A673 (cell line): Measurements from ENCODE around the gene JPT1. TPM values are rescaled to one million over a fixed set of nuclear protein-coding genes. Genes with fewer than 3 reads are reported as not detected.

Experiments used
- BruUV-seq: library from RNA; stranded (reverse); fragments of 400-500 nt; replicated peaks from 2 replicates; lab custom pipeline; 2021; lab: Mats Ljungman, UMichigan
- CTCF ChIA-PET: fragments of 300-600 bp; sonication (Branson Sonifier 250); formaldehyde crosslinking; loops from one replicate; lab custom pipeline; 2022; ENCODE audit warnings: antibody characterized with exemption; lab: Charles Lee
- POLR2A ChIA-PET: fragments of 300-600 bp; sonication (Branson Sonifier 250); formaldehyde crosslinking; loops from one replicate; lab custom pipeline; 2022; ENCODE audit warnings: antibody characterized with exemption; ENCODE audit not compliant: low non-redundant PET; lab: Charles Lee
- DNase-seq: peaks from one replicate; pipeline ENCODE4 v3.0.0-alpha.2; 2015; ENCODE audit warnings: low spot score
- H3K27ac ChIP-seq: fragments of 200-600 bp; sonication (generic); 2 replicates; pipeline ENCODE4 v1.5.1; 2016; ENCODE audit warnings: mixed run types, low read depth, mild to moderate bottlenecking, mixed read lengths, antibody characterized with exemption, low read length; ENCODE audit not compliant: poor library complexity, severe bottlenecking
- H3K27me3 ChIP-seq: fragments of 200-600 bp; sonication (generic); replicated peaks from 2 replicates; pipeline ENCODE4 v1.6.1; 2017; ENCODE audit warnings: mixed run types, low read depth, mild to moderate bottlenecking, mixed read lengths, antibody characterized with exemption, low read length; ENCODE audit not compliant: insufficient read depth, poor library complexity
- H3K36me3 ChIP-seq: fragments of 200-600 bp; sonication (generic); 2 replicates; pipeline ENCODE4 v1.6.1; 2016; ENCODE audit warnings: mixed run types, mild to moderate bottlenecking, mixed read lengths, antibody characterized with exemption, low read length; ENCODE audit not compliant: insufficient read depth, poor library complexity, severe bottlenecking
- H3K4me1 ChIP-seq: fragments of 200-600 bp; sonication (generic); 2 replicates; pipeline ENCODE4 v1.6.1; 2017; ENCODE audit warnings: mixed run types, mild to moderate bottlenecking, mixed read lengths, antibody characterized with exemption, low read length; ENCODE audit not compliant: insufficient read depth, poor library complexity, severe bottlenecking
- H3K4me3 ChIP-seq: fragments of 200-600 bp; sonication (generic); 2 replicates; pipeline ENCODE4 v1.5.1; 2016; ENCODE audit warnings: low read depth, mixed run types, mild to moderate bottlenecking, mixed read lengths, low read length; ENCODE audit not compliant: poor library complexity, severe bottlenecking
- H3K9me3 ChIP-seq: fragments of 200-600 bp; sonication (generic); 2 replicates; pipeline ENCODE4 v1.6.1; 2016; ENCODE audit warnings: mixed run types, low read depth, mild to moderate bottlenecking, mixed read lengths, antibody characterized with exemption, low read length; ENCODE audit not compliant: poor library complexity, severe bottlenecking
- CTCF ChIP-seq: fragments of 300-800, 200-600 bp; sonication (generic); conservative IDR thresholded peaks from 2 replicates; pipeline ENCODE4 v1.5.1; 2017; ENCODE audit warnings: low read depth, mild to moderate bottlenecking, antibody characterized with exemption, low read length, moderate library complexity, mixed read lengths
- EZH2 ChIP-seq: fragments of 200-600 bp; sonication (generic); IDR thresholded peaks from 2 replicates; pipeline ENCODE4 v1.6.1; 2017; ENCODE audit warnings: borderline replicate concordance, low read depth, mild to moderate bottlenecking, mixed read lengths, antibody characterized with exemption, low read length; ENCODE audit not compliant: poor library complexity, severe bottlenecking
- intact Hi-C: fragments of 100-400 bp; cut with micrococcal nuclease; formaldehyde crosslinking; loops from one replicate; pipeline ENCODE4 v1.10.0; 2022; ENCODE audit not compliant: unreplicated experiment
- total RNA-seq: library from RNA; stranded (reverse); gene quantifications from 2 replicates; pipeline ENCODE4 v1.2.3, GENCODE V29; 2021

Gene JPT1
- total RNA-seq, 1 experiment from 2014 or later = 526 TPM

DNA sequence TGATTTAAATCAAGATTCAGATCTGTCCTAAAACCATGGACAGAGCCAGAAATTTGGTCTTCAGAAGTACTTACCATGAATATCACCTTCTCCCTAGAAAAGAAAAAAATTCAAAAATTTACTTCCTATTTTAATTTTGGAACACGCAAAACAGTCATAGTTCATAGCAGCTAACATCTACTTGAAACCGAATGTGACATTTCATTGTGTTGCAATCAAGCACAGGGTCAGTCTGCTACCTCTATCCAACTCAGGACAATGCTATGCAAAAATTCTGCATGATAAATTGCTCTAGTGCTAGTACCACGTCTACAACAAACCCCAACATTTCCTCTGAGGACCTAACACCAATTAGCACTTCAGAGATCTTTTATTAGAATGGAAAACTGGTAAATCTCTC, 7.7 kb downstream of the JPT1 start:
- no peaks in the 10 kb centered on the region for H3K27me3 ChIP-seq
- CTCF ChIA-PET = no interaction called here
- no peak overlapping the region for H3K27ac ChIP-seq
- H3K9me3 ChIP-seq = no peaks in the 10 kb centered on the region
- POLR2A ChIA-PET = no interaction called here
- H3K4me1 ChIP-seq = no peaks in the 10 kb centered on the region
- DNase-seq = no peak
- TF ChIP-seq CTCF (no peak), EZH2 (no peak)
- intact Hi-C loops = no loop called here
- no TSS peak for BruUV-seq
- H3K36me3 ChIP-seq = peaks cover 72% of the 10 kb centered on the region
- no peak overlapping the region for H3K4me3 ChIP-seq

DNA sequence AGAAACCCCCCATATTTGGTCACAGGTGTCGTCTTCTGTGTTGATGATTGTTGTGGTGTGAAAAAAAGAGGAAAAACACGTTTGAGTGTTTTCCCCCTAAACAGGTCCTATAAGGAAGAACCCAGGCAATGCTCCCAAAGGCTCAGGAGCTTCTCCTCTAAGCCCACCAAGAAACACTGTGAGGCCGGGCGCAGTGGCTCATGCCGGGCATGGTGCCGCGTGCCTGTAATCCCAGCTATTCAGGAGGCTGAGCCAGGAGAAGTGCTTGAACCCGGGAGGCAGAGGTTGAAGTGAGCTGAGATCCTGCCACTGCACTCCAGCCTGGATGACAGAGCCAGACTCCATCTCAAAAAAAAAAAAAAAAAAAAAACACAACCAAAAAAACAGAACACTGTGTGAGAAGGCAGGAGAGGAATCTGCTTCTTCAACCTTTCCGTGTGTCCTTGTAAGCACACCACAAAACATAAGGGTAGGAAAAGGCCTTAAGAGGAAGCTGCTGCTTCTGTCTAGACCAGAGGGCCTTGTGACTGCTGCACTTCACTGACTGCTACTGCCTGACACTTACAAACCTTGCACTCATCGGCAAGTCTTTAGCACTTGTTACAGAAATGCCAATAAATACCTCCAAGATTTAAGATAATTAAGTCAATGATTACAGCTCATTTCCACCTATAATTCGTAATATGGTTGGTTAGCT, 9.3 kb downstream of the JPT1 start:
- peaks cover 88% of the 10 kb centered on the region for H3K36me3 ChIP-seq
- BruUV-seq = TSS peak; percentile 0
- H3K4me3 ChIP-seq = no peak overlapping the region
- H3K27me3 ChIP-seq = no peaks in the 10 kb centered on the region
- no peak for DNase-seq
- TF ChIP-seq EZH2 (no peak), CTCF (no peak)
- POLR2A ChIA-PET = interaction anchor here (0.7 kb wide), 1 partner anchor 136 kb away, joined by 15 read pairs; no protein-coding TSS in a partner anchor
- no peaks in the 10 kb centered on the region for H3K4me1 ChIP-seq
- CTCF ChIA-PET = no interaction called here
- intact Hi-C loops = no loop called here
- H3K9me3 ChIP-seq = no peaks in the 10 kb centered on the region
- no peak overlapping the region for H3K27ac ChIP-seq

- no peak for TF ChIP-seq CTCF
- no peak for TF ChIP-seq EZH2
- Histone ChIP-seq H3K36me3 (peaks cover 94% of the 10 kb centered on the region), H3K27ac (no peak overlapping the region), H3K27me3 (no peaks in the 10 kb centered on the region), H3K4me1 (no peaks in the 10 kb centered on the region), H3K4me3 (no peak overlapping the region), H3K9me3 (no peaks in the 10 kb centered on the region)
- CTCF ChIA-PET = no interaction called here
- BruUV-seq = no TSS peak
- intact Hi-C loops = no loop called here
- no peak for DNase-seq
- POLR2A ChIA-PET = no interaction called here
These were observed 11.9 kb downstream of the JPT1 start for GRCh38 chr17:75142236-75142971.
